Measurements from ENCODE around the gene DCLK2. TPM values are rescaled to one million over a fixed set of nuclear protein-coding genes. Genes with fewer than 3 reads are reported as not detected.
A peak's percentile ranks its signal among the peaks of the same experiment; 100 is the strongest.

DCLK2 gene
- under 1 TPM in 1 of 3 donors, not detected in 2; 0.31 TPM for total RNA-seq
- 0.43 TPM for total RNA-seq (2013)

DNA sequence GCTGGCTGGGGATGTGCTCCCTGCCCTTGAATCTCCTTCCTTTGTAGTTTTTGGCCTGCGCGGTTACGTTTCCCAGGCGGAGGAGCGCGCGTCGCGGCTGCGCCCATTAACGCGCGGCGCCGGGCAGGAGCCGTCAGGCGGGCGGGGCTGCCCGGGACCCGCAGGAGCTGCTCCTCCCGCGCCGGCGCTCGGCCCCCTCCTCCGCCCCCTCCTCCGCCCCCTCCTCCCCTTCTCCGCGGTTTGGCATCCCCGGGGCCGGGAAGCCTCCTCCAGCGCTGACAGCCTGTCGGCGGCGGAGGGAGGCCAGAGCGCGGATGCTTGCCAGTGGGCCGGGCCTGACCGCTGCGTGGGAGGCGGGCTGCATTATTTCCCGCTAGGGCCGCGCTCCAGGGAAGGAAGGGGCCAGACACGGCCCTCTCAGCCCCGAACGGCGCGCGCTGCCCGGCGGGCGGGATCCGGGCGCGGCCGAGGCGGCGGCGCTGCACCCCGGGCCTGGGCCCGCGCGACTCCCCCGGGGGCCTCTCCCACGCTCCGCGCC is at the start of gene DCLK2:
DCLK2 (plus strand) TSS at position 405 of the 538 bp plus-strand sequence. CDS start 583 bp downstream, outside the sequence.
- WGBS (ENCODE audit: insufficient coverage), result under 1% methylated on average over 67 of the region's 68 CpGs
- H3K9me3 ChIP-seq (ENCODE audit: control insufficient read depth, insufficient read depth, low read length), result no peaks in the 10 kb centered on the region
- H3K27ac ChIP-seq (ENCODE audit: low read length), result no peak within 1 kb of the TSS
- H3K4me3 Mint-ChIP-seq, result peak within 1 kb of the TSS; percentile 52
- peaks cover 26 to 49% of the 10 kb centered on the region in 2 donors for H3K27me3 Mint-ChIP-seq (ENCODE audit: low read depth in 2 of 2)
- peaks cover 2% of the 10 kb centered on the region in 2 donors for H3K9me3 Mint-ChIP-seq
- no peak within 1 kb of the TSS for H3K27ac Mint-ChIP-seq
- peaks cover 0 to 4% of the 10 kb centered on the region in 2 donors for H3K4me1 Mint-ChIP-seq
- peak within 1 kb of the TSS; percentile 28 for H3K4me3 ChIP-seq (ENCODE audit: low read length)
- no peaks in the 10 kb centered on the region for H3K36me3 Mint-ChIP-seq
- intact Hi-C loops (cut with micrococcal nuclease), result no loop called here
- DNase-seq (no peak), ATAC-seq (peak in 1 of 3 donors; percentile 32)
- no peaks in the 10 kb centered on the region for H3K36me3 ChIP-seq (ENCODE audit: control insufficient read depth, insufficient read depth, low read length)
- H3K27me3 ChIP-seq (ENCODE audit: control insufficient read depth, insufficient read depth, low read length), result peaks cover 4% of the 10 kb centered on the region
- peaks cover 7% of the 10 kb centered on the region for H3K4me1 ChIP-seq (ENCODE audit: control insufficient read depth, insufficient read depth, low read length)
- TF ChIP-seq, protein P1, sequence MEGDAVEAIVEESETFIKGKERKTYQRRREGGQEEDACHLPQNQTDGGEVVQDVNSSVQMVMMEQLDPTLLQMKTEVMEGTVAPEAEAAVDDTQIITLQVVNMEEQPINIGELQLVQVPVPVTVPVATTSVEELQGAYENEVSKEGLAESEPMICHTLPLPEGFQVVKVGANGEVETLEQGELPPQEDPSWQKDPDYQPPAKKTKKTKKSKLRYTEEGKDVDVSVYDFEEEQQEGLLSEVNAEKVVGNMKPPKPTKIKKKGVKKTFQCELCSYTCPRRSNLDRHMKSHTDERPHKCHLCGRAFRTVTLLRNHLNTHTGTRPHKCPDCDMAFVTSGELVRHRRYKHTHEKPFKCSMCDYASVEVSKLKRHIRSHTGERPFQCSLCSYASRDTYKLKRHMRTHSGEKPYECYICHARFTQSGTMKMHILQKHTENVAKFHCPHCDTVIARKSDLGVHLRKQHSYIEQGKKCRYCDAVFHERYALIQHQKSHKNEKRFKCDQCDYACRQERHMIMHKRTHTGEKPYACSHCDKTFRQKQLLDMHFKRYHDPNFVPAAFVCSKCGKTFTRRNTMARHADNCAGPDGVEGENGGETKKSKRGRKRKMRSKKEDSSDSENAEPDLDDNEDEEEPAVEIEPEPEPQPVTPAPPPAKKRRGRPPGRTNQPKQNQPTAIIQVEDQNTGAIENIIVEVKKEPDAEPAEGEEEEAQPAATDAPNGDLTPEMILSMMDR (IDR thresholded peaks at IDR 0.05), result no peak

DNA sequence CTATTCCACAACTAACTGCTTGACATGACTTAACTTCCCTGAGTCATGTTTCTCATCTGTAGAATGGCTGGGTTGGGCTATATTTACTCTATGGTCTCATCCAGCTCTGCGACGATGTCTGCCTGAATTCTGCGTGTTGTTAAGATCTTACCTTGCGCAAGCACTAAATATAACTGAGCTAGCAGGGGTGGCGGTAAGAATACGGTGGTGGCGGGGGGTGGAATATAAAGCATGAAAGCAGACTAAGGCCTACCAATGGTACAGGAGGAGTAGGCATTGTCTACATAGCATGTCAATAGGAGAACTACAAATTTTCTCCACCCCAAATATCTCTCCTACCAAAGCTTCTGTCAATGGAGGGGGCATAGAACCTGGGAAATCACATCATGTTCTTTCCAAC is 45.7 kb upstream of the DCLK2 start:
- Mint-ChIP-seq H3K36me3 (no peaks in the 10 kb centered on the region), H3K9me3 (peaks cover 2 to 4% of the 10 kb centered on the region in 2 donors), H3K4me3 (no peak overlapping the region), H3K27ac (no peak overlapping the region), H3K4me1 (no peaks in the 10 kb centered on the region), H3K27me3 (ENCODE audit: low read depth in 2 of 2) (no peaks in the 10 kb centered on the region)
- Histone ChIP-seq H3K36me3 (ENCODE audit: control insufficient read depth, insufficient read depth, low read length) (no peaks in the 10 kb centered on the region), H3K27ac (ENCODE audit: low read length) (no peak overlapping the region), H3K4me1 (ENCODE audit: control insufficient read depth, insufficient read depth, low read length) (no peaks in the 10 kb centered on the region), H3K27me3 (ENCODE audit: control insufficient read depth, insufficient read depth, low read length) (no peaks in the 10 kb centered on the region), H3K9me3 (ENCODE audit: control insufficient read depth, insufficient read depth, low read length) (no peaks in the 10 kb centered on the region), H3K4me3 (ENCODE audit: low read length) (no peak overlapping the region)
- TF ChIP-seq, protein P1 (IDR thresholded peaks at IDR 0.05), result no peak
- WGBS (ENCODE audit: insufficient coverage), result 97% methylated on average over 7 of the region's 7 CpGs
- DNase-seq (no peak), ATAC-seq (no peak)
- intact Hi-C loops (cut with micrococcal nuclease), result no loop called here

DNA sequence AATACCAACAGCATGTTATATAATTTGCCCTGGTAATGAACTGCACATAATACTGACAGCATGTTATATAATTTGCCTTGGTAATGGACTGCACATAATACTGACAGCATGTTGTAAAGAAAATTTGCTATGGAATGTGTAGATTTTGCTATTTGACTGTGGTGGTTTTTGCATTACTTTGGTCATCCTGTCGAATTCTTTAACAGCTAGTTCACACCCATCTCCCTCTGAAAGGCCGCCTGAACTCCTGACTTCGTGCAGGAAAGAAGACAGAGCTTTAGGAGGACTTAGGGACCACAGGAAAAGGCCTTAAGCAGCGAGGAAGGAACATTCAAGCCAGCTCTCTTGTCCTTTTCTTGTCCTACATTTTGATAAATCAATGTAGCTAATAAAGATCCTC is 45.2 kb upstream of the DCLK2 start:
- Histone ChIP-seq H3K27me3 (ENCODE audit: control insufficient read depth, insufficient read depth, low read length) (no peaks in the 10 kb centered on the region), H3K4me1 (ENCODE audit: control insufficient read depth, insufficient read depth, low read length) (no peaks in the 10 kb centered on the region), H3K27ac (ENCODE audit: low read length) (no peak overlapping the region), H3K36me3 (ENCODE audit: control insufficient read depth, insufficient read depth, low read length) (no peaks in the 10 kb centered on the region), H3K4me3 (ENCODE audit: low read length) (no peak overlapping the region), H3K9me3 (ENCODE audit: control insufficient read depth, insufficient read depth, low read length) (no peaks in the 10 kb centered on the region)
- ATAC-seq, result no peak
- no peak overlapping the region for H3K4me3 Mint-ChIP-seq
- no peaks in the 10 kb centered on the region for H3K4me1 Mint-ChIP-seq
- no peaks in the 10 kb centered on the region for H3K36me3 Mint-ChIP-seq
- no peak overlapping the region for H3K27ac Mint-ChIP-seq
- no peaks in the 10 kb centered on the region for H3K27me3 Mint-ChIP-seq (ENCODE audit: low read depth in 2 of 2)
- no peak for DNase-seq
- TF ChIP-seq, protein P1 (IDR thresholded peaks at IDR 0.05), result no peak
- H3K9me3 Mint-ChIP-seq, result peaks cover 2% of the 10 kb centered on the region in 2 donors
- intact Hi-C loops (cut with micrococcal nuclease), result no loop called here
- WGBS (ENCODE audit: insufficient coverage), result 63% methylated on average over 4 of the region's 4 CpGs

DNA sequence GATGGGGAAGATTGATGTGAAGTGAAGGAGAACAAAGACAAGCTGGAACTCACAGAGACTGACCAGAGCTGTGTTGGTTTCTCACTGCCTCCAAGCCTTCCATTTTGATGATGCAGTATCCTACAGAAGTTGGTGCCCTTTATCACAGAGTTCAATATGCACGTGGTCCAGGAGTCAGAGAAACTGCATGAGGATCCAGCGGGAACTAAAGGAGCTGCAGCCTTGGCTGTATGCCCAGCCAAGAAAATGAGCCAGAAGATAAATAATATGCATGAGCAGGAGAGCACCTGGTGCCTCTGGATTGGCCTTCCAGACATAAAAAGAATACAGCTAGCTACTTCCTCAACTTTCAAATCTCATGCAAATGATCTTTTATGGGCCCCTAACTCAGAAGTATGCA is 44.3 kb upstream of the DCLK2 start:
- Mint-ChIP-seq H3K4me1 (no peaks in the 10 kb centered on the region), H3K9me3 (peaks cover 2% of the 10 kb centered on the region in 2 donors), H3K27me3 (ENCODE audit: low read depth in 2 of 2) (no peaks in the 10 kb centered on the region), H3K36me3 (no peaks in the 10 kb centered on the region), H3K4me3 (no peak overlapping the region), H3K27ac (no peak overlapping the region)
- Histone ChIP-seq H3K36me3 (ENCODE audit: control insufficient read depth, insufficient read depth, low read length) (no peaks in the 10 kb centered on the region), H3K4me1 (ENCODE audit: control insufficient read depth, insufficient read depth, low read length) (no peaks in the 10 kb centered on the region), H3K4me3 (ENCODE audit: low read length) (no peak overlapping the region), H3K27me3 (ENCODE audit: control insufficient read depth, insufficient read depth, low read length) (no peaks in the 10 kb centered on the region), H3K27ac (ENCODE audit: low read length) (no peak overlapping the region), H3K9me3 (ENCODE audit: control insufficient read depth, insufficient read depth, low read length) (no peaks in the 10 kb centered on the region)
- TF ChIP-seq, protein P1 (IDR thresholded peaks at IDR 0.05), result no peak
- 74% methylated on average over 2 of the region's 2 CpGs for WGBS (ENCODE audit: insufficient coverage)
- ATAC-seq, result no peak
- DNase-seq, result no peak
- intact Hi-C loops (cut with micrococcal nuclease), result no loop called here
